SK-N-MC (cell line): ENCODE data around the gene SHISA7.

ENCODE experiments used
- EZH2 ChIP-seq: fragments of 200-600 bp; sonication (generic); IDR thresholded peaks from one replicate; pipeline ENCODE4 v1.6.1; 2017; ENCODE audit warnings: antibody characterized with exemption
- FOXP2 ChIP-seq: optimal IDR thresholded peaks from 2 replicates; pipeline ENCODE3; 2011; ENCODE audit warnings: mild to moderate bottlenecking, moderate library complexity; ENCODE audit not compliant: insufficient read depth; ENCODE audit errors: extremely low read length, control extremely low read depth
- POLR2AphosphoS5 ChIP-seq: IDR thresholded peaks from 2 replicates; pipeline ENCODE4 v1.6.1; 2012; ENCODE audit warnings: mild to moderate bottlenecking, low read depth, low read length, borderline replicate concordance

DNA sequence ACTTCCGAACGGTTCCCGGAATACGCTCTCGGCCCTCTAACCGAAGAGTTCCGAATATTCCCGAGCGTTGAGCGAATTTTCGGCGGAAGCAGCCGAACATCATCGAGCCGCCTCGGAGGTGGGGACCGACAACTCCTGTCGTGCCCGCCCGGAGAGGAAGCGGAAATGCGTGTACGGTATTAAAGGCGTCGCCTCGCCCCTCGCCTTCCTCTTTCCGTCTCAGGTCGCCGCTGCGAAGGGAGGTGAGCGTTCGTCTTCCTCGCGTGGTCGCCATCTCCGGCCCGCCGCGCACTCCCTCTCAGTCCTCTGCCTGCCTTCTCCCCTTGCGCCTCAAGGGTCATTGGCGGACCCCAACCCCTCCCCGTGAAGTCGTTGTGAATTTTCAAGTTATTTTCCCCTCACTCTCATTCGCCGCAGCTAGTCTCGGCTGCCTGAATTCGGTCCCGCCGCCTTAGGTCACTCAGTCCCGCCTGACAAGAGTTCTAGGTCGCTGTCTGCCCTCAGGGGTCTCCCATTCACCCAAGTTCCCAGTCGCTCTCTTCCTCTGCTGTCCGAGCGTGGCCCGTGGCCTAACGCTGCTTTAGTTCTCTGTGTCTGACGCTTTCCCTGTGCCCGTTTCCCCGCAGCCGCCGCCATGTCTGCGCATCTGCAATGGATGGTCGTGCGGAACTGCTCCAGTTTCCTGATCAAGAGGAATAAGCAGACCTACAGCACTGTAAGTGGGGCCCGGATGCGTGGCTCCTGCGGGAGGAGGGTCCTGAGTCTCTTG is 57.2 kb downstream of the SHISA7 start, which contains the start of gene RPL28:
- no peak for TF ChIP-seq EZH2
- TF ChIP-seq POLR2AphosphoS5: peak; percentile 100
- TF ChIP-seq FOXP2: no peak
